K562 (cell line): Measurements from ENCODE around the gene CRKL. TPM values are rescaled to one million over a fixed set of nuclear protein-coding genes. Genes with fewer than 3 reads are reported as not detected.

Source experiments
- ATAC-seq: fragments of 200-7000 bp; cut with Tn5 transposase; 3 replicates; pipeline ENCODE4 v1.9.1; 2020; ENCODE audit warnings: moderate library complexity
- BruUV-seq: library from RNA; stranded (reverse); fragments of 400-500 nt; replicated peaks from 2 replicates; lab custom pipeline; 2021; lab: Mats Ljungman, UMichigan
- CTCF ChIA-PET: fragments of 300-600 bp; formaldehyde crosslinking; extraction: SDS; loops from one replicate; lab custom pipeline; 2021; ENCODE audit warnings: low intra/inter-chr PET ratio; lab: Yijun Ruan, JAX
- POLR2A ChIA-PET: fragments of 300-600, 350-650 bp; sonication (Branson Sonifier 250); formaldehyde crosslinking; extraction: SDS; loops from one replicate; lab custom pipeline; 2021; ENCODE audit warnings: antibody characterized with exemption, inconsistent platforms; lab: Yijun Ruan, JAX
- DNase-seq, 4 experiments: peaks; one replicate each; pipeline versions ENCODE4 v3.0.0 to v3.0.0-alpha.2; 2011 to 2018; ENCODE audit warnings: low spot score in 3 of 4, mixed read lengths in 3 of 4; ENCODE audit errors: extremely low read depth in 1 of 4
- FAIRE-seq: peaks from 2 replicates; lab custom pipeline; 2011; peaks lifted over from hg19 to GRCh38; lab: Jason Lieb, UNC
- H2AFZ ChIP-seq: 2 replicates; pipeline ENCODE4 v1.6.0; 2011; ENCODE audit warnings: low read depth, low read length, control low read depth, inconsistent platforms
- H3K27ac ChIP-seq: fragments of 200-600 bp; 3 replicates; pipeline ENCODE4 v1.8.0; 2011; ENCODE audit warnings: low read depth, mild to moderate bottlenecking, control low read depth, inconsistent platforms, low read length, moderate library complexity, mixed read lengths; ENCODE audit errors: extremely low read depth
- H3K27me3 ChIP-seq, 2 experiments: fragments of 300-600 bp in 1 of 2; 2 replicates in 1 of 2; 3 replicates in 1 of 2; pipeline versions ENCODE4 v1.6.0 to v1.8.0; 2011; ENCODE audit warnings: inconsistent platforms in 2 of 2, low read length in 2 of 2, mild to moderate bottlenecking in 1 of 2, mixed read lengths in 1 of 2, moderate library complexity in 1 of 2; ENCODE audit not compliant: control insufficient read depth in 2 of 2, insufficient read depth in 2 of 2
- H3K36me3 ChIP-seq: fragments of 300-600 bp; 3 replicates; pipeline ENCODE4 v1.8.0; 2011; ENCODE audit warnings: mild to moderate bottlenecking, low read length, inconsistent platforms; ENCODE audit not compliant: control insufficient read depth, insufficient read depth
- H3K4me1 ChIP-seq, 2 experiments: fragments of 200-600 bp in 1 of 2; replicated peaks in 1 of 2; 2 replicates in 1 of 2; 3 replicates in 1 of 2; pipeline versions ENCODE4 v1.5.1 to v1.8.0; 2011; ENCODE audit warnings: inconsistent platforms in 2 of 2, low read length in 2 of 2, mild to moderate bottlenecking in 1 of 2, mixed read lengths in 1 of 2, moderate library complexity in 1 of 2; ENCODE audit not compliant: control insufficient read depth in 2 of 2, insufficient read depth in 2 of 2
- H3K4me2 ChIP-seq: 2 replicates; pipeline ENCODE4 v1.6.1; 2011; ENCODE audit warnings: low read length, control low read depth, inconsistent platforms, mixed read lengths; ENCODE audit not compliant: insufficient read depth
- H3K4me3 ChIP-seq: fragments of 200-600 bp; sonication (generic), shearing (Covaris generic); 2 replicates; pipeline ENCODE4 v1.5.1; 2016; ENCODE audit warnings: control low read depth, inconsistent platforms
- H3K79me2 ChIP-seq: fragments of 200-600 bp; 3 replicates; pipeline ENCODE4 v1.8.0; 2011; ENCODE audit warnings: low read length, inconsistent platforms; ENCODE audit not compliant: control insufficient read depth, insufficient read depth
- H3K9ac ChIP-seq, 2 experiments: 2 replicates each; pipeline versions ENCODE4 v1.6.0 to v1.6.1; 2011; ENCODE audit warnings: low read depth in 2 of 2, low read length in 2 of 2, control low read depth in 1 of 2, inconsistent platforms in 1 of 2, mild to moderate bottlenecking in 1 of 2, mixed read lengths in 1 of 2; ENCODE audit not compliant: insufficient read depth in 1 of 2
- H3K9me1 ChIP-seq: one replicate; pipeline ENCODE4 v1.6.0; 2011; ENCODE audit warnings: inconsistent platforms, mild to moderate bottlenecking, low read length, moderate library complexity; ENCODE audit not compliant: control insufficient read depth, insufficient read depth
- H3K9me3 ChIP-seq: replicated peaks from 2 replicates; pipeline ENCODE4 v1.5.1; 2011; ENCODE audit warnings: low read depth, low read length, inconsistent platforms; ENCODE audit not compliant: control insufficient read depth, insufficient read depth
- H4K20me1 ChIP-seq: replicated peaks from 2 replicates; pipeline ENCODE4 v1.6.1; 2011; ENCODE audit warnings: low read length, inconsistent platforms, mixed read lengths; ENCODE audit not compliant: control insufficient read depth, insufficient read depth
- CBX3 ChIP-seq, 2 experiments: IDR thresholded peaks; 1 replicate in 1 of 2; 2 replicates in 1 of 2; pipeline ENCODE4 v1.6.1; 2012; ENCODE audit warnings: inconsistent platforms in 2 of 2, low read length in 2 of 2, borderline replicate concordance in 1 of 2, control low read depth in 1 of 2
- ETS2 ChIP-seq: IDR thresholded peaks from 2 replicates; pipeline ENCODE4 v1.6.1; 2016; ENCODE audit warnings: borderline replicate concordance, missing genetic modification characterization, mild to moderate bottlenecking, moderate library complexity, missing compliant biosample characterization; ENCODE audit not compliant: poor library complexity, severe bottlenecking
- EZH2 ChIP-seq: IDR thresholded peaks from 2 replicates; pipeline ENCODE4 v1.6.1; 2012; ENCODE audit warnings: low read depth, mild to moderate bottlenecking, inconsistent platforms, low read length, borderline replicate concordance
- HDGF ChIP-seq: fragments of 450-650 bp; IDR thresholded peaks from 2 replicates; pipeline ENCODE4 v1.6.1; 2016
- KHSRP ChIP-seq: fragments of 450-650 bp; IDR thresholded peaks from 2 replicates; pipeline ENCODE4 v1.6.1; 2017
- NFATC3 ChIP-seq: fragments of 450-650 bp; IDR thresholded peaks from 2 replicates; pipeline ENCODE4 v1.6.1; 2017; ENCODE audit warnings: mild to moderate bottlenecking
- NUFIP1 ChIP-seq: fragments of 450-650 bp; IDR thresholded peaks from 2 replicates; pipeline ENCODE4 v1.6.1; 2018; ENCODE audit not compliant: partially characterized antibody
- PRMT5 ChIP-seq: sonication (generic); formaldehyde crosslinking; IDR thresholded peaks from 2 replicates; pipeline ENCODE4 v1.5.0; 2020; ENCODE audit warnings: missing genetic modification reagents
- RFX1 ChIP-seq: fragments of 450-650 bp; IDR thresholded peaks from 2 replicates; pipeline ENCODE4 v1.6.1; 2016; ENCODE audit warnings: mild to moderate bottlenecking, moderate library complexity
- SRSF7 ChIP-seq: fragments of 200-400 bp; formaldehyde crosslinking; optimal IDR thresholded peaks from 2 replicates; pipeline ENCODE3; 2017; ENCODE audit warnings: mild to moderate bottlenecking, low read depth, low read length
- TRIM25 ChIP-seq: fragments of 450-650 bp; IDR thresholded peaks from 2 replicates; pipeline ENCODE4 v1.7.0; 2016; ENCODE audit warnings: borderline replicate concordance
- ZKSCAN1 ChIP-seq: fragments of 150-350 bp; IDR thresholded peaks from 2 replicates; pipeline ENCODE4 v1.6.1; 2016; ENCODE audit warnings: low read depth, low read length
- WGBS: fragments of 100-300 bp; shearing (Covaris generic); methylation state at CpG from one replicate; pipeline ENCODE4 v1.1.6; 2016; ENCODE audit warnings: low coverage, mixed read lengths; ENCODE audit not compliant: insufficient coverage; ENCODE audit errors: missing lambda C conversion rate; 5-methylcytosine and 5-hydroxymethylcytosine counted together
- in situ Hi-C: fragments of 300-500 bp; cut with MboI; formaldehyde crosslinking; loops from 4 replicates; pipeline ENCODE4 v1.15.0; 2018; ENCODE audit warnings: inconsistent platforms, mixed read lengths
- intact Hi-C: fragments of 100-400 bp; cut with micrococcal nuclease; formaldehyde crosslinking; loops from 2 replicates; pipeline ENCODE4 v1.14.2; 2022
- polyA plus RNA-seq, 8 experiments: library from polyadenylated mRNA; depleted of rRNA in 4 of 8; stranded (reverse) in 5 of 8; unstranded in 3 of 8; fragments of >200 nt; fragmentation: Nextera tagmentation in 2 of 8; fragmentation: Illumina TruSeq in 1 of 8; extraction: Ambion mirVana in 2 of 8; extraction: Trizol in 1 of 8; gene quantifications; 2 replicates each; pipeline versions ENCODE4 v1.2.1 to v1.2.3, GENCODE V29; 2011 to 2014; ENCODE audit warnings: inconsistent platforms in 1 of 8, missing spikeins in 1 of 8
- total RNA-seq, 7 experiments: library from RNA; depleted of rRNA in 6 of 7; stranded (reverse); fragments of >200 nt in 6 of 7; fragmentation: Illumina TruSeq in 2 of 7; extraction: Trizol in 2 of 7; gene quantifications; 2 replicates each; pipeline versions ENCODE4 v1.2.1 to v1.2.3, GENCODE V29; 2011 to 2021; ENCODE audit warnings: low replicate concordance in 1 of 7

Gene CRKL
- total and polyA plus RNA-seq, 9 of the 15 experiments (the other 6 are each of a cell fraction or from before 2014, with no cell fraction given), result 100 to 263 (median 124) TPM

- intact Hi-C loops (loop anchor here (1.0 to 5.0 kb wide), 9 partner anchors 18 to 187 kb away; partner anchors contain the start of genes CRKL and LZTR1), in situ Hi-C loops (no loop called here)
- Histone ChIP-seq H4K20me1 (peaks cover 6% of the 10 kb centered on the region; the same call in 1 of the 2 replicates), H3K4me3 (no peak overlapping the region), H3K79me2 (no peaks in the 10 kb centered on the region), H2AFZ (peak overlapping the region; percentile 83), H3K27ac (peak overlapping the region; percentile 38), H3K9me1 (peaks cover 9% of the 10 kb centered on the region), H3K27me3 (no peaks in the 10 kb centered on the region), H3K4me1 (peaks cover 12 to 14% of the 10 kb centered on the region in 2 experiments), H3K4me2 (peak overlapping the region; percentile 76), H3K9ac (peak overlapping the region; percentile 34 to 82), H3K36me3 (peaks cover 84% of the 10 kb centered on the region), H3K9me3 (no peaks in the 10 kb centered on the region)
- DNase-seq (peak; percentile 97 to 98 (median 98)), FAIRE-seq (peak; percentile 93), ATAC-seq (peak; percentile 99)
- 13% methylated on average over 10 of the region's 10 CpGs for WGBS
- BruUV-seq, result no TSS peak
- POLR2A ChIA-PET, result interaction anchor here (0.6 to 2.4 kb wide), 42 partner anchors 8 to 1001 kb away, joined by 3 to 41 read pairs (median 5); partner anchors contain the start of genes CRKL, LZTR1, P2RX6 and SNAP29
- CTCF ChIA-PET, result interaction anchor here (0.6 to 3.3 kb wide), 17 partner anchors 19 to 217 kb away, joined by 3 to 27 read pairs (median 4); partner anchors contain the start of genes CRKL, LZTR1, P2RX6 and PI4KA
- TF ChIP-seq PRMT5 (CRISPR knock-in tag) (no peak), ETS2 (tag) (no peak), EZH2 (no peak), CBX3 (IDR thresholded peaks at IDR 0.05; ENCODE audit: borderline replicate concordance in 1 of 2, low read length in 2 of 2) (peak; percentile 88 to 93), SRSF7 (no peak), ZKSCAN1 (peak; percentile 91), TRIM25 (peak; percentile 93), HDGF (peak; percentile 100), RFX1 (no peak), NFATC3 (peak; percentile 80; the same call in 1 of the 2 replicates), NUFIP1 (no peak), KHSRP (no peak)
These were observed 31.5 kb upstream of the CRKL start for GRCh38 chr22:20885557-20886323.
